Upper lobe of left lung (tissue), 6 donors: ENCODE measurements around the gene SND1. TPM values are rescaled to one million over a fixed set of nuclear protein-coding genes. Genes with fewer than 3 reads are reported as not detected.

Experiments used
- ATAC-seq, 2 donors: fragments of 200-7000 bp; cut with Tn5 transposase; one replicate each; pipeline ENCODE4 v1.9.1; 2022; ENCODE audit warnings: mild to moderate bottlenecking in 2 of 2, moderate library complexity in 2 of 2; ENCODE audit not compliant: low FRiP score in 2 of 2
- DNase-seq, 2 donors: peaks; one replicate each; pipeline ENCODE4 v3.0.0-alpha.2; 2019 to 2020
- H3K27ac ChIP-seq, 4 donors: fragments of 200-600 bp; sonication (generic); one replicate each; pipeline ENCODE4 v1.5.1; 2016 to 2019
- H3K27me3 ChIP-seq, 4 donors: fragments of 200-600 bp; sonication (generic); one replicate each; pipeline ENCODE4 v1.5.1; 2017 to 2019
- H3K36me3 ChIP-seq, 4 donors: fragments of 200-600 bp; sonication (generic); one replicate each; pipeline ENCODE4 v1.5.1; 2016 to 2019
- H3K4me1 ChIP-seq, 4 donors: fragments of 200-600 bp; sonication (generic); one replicate each; pipeline ENCODE4 v1.5.1; 2018 to 2019
- H3K4me3 ChIP-seq, 4 donors: fragments of 200-600 bp; sonication (generic); one replicate each; pipeline ENCODE4 v1.5.1; 2017 to 2019; ENCODE audit warnings: mild to moderate bottlenecking in 2 of 4, moderate library complexity in 1 of 4
- H3K9me3 ChIP-seq, 4 donors: fragments of 200-600 bp; sonication (generic); one replicate each; pipeline ENCODE4 v1.5.1; 2018 to 2019
- EP300 ChIP-seq, 4 donors: sonication (generic); formaldehyde crosslinking; IDR thresholded peaks; one replicate each; pipeline ENCODE4 v1.5.1; 2017; ENCODE audit warnings: antibody characterized with exemption in 4 of 4, control low read depth in 2 of 4
- POLR2A ChIP-seq, 4 donors: fragments of 450-650 bp; IDR thresholded peaks; one replicate each; pipeline ENCODE4 v1.5.1; 2016 to 2017; ENCODE audit warnings: antibody characterized with exemption in 4 of 4, mild to moderate bottlenecking in 2 of 4
- POLR2AphosphoS5 ChIP-seq, 2 donors: sonication (generic); formaldehyde crosslinking; IDR thresholded peaks; one replicate each; pipeline ENCODE4 v1.5.1; 2017; ENCODE audit warnings: antibody characterized with exemption in 2 of 2
- WGBS, 2 donors: methylation state at CpG; one replicate each; pipeline ENCODE4 v1.1.5; 2017 to 2018; 5-methylcytosine and 5-hydroxymethylcytosine counted together
- total RNA-seq, 6 donors: library from RNA; depleted of rRNA in 4 of 6; stranded (reverse); fragments of >200 nt in 4 of 6; gene quantifications; one replicate each; pipeline versions ENCODE4 v1.1.0 to v1.2.1, GENCODE V29; 2016 to 2021
- TF ChIP-seq, protein P1 (sequence below), 6 experiments: fragments of 450-650 bp in 4 of 6; fragments of 200-600 bp in 2 of 6; sonication (generic) in 2 of 6; IDR thresholded peaks; one replicate each; pipeline ENCODE4 v1.5.1; 2016 to 2019; ENCODE audit warnings: antibody characterized with exemption in 6 of 6
- donor health status: DM: no; HTN: no; CAD: no; lungs with moderate emphysema.
- donor health status: DM: no; HTN: yes; CAD: no; lungs with severe emphysema.

SND1 gene
- total RNA-seq, 6 donors from 2014 or later: 107 to 167 (median 121) TPM

- no peak for ATAC-seq
- no peak for DNase-seq
- TF ChIP-seq, protein P1, sequence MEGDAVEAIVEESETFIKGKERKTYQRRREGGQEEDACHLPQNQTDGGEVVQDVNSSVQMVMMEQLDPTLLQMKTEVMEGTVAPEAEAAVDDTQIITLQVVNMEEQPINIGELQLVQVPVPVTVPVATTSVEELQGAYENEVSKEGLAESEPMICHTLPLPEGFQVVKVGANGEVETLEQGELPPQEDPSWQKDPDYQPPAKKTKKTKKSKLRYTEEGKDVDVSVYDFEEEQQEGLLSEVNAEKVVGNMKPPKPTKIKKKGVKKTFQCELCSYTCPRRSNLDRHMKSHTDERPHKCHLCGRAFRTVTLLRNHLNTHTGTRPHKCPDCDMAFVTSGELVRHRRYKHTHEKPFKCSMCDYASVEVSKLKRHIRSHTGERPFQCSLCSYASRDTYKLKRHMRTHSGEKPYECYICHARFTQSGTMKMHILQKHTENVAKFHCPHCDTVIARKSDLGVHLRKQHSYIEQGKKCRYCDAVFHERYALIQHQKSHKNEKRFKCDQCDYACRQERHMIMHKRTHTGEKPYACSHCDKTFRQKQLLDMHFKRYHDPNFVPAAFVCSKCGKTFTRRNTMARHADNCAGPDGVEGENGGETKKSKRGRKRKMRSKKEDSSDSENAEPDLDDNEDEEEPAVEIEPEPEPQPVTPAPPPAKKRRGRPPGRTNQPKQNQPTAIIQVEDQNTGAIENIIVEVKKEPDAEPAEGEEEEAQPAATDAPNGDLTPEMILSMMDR (IDR thresholded peaks at IDR 0.05): no peak
- TF ChIP-seq POLR2A (IDR thresholded peaks at IDR 0.05): no peak
- no peak for TF ChIP-seq EP300 (IDR thresholded peaks at IDR 0.05)
- no peak for TF ChIP-seq POLR2AphosphoS5 (IDR thresholded peaks at IDR 0.05)
- no peak overlapping the region for H3K4me3 ChIP-seq
- H3K27ac ChIP-seq: no peak overlapping the region
- no peaks in the 10 kb centered on the region for H3K9me3 ChIP-seq
- H3K36me3 ChIP-seq: no peaks in the 10 kb centered on the region
- H3K4me1 ChIP-seq: no peaks in the 10 kb centered on the region
- no peaks in the 10 kb centered on the region for H3K27me3 ChIP-seq
- WGBS, 2 donors: 95 to 96% methylated on average over 6 of the region's 6 CpGs
These were observed 106.9 kb downstream of the SND1 start for GRCh38 chr7:127758845-127759244.

DNA sequence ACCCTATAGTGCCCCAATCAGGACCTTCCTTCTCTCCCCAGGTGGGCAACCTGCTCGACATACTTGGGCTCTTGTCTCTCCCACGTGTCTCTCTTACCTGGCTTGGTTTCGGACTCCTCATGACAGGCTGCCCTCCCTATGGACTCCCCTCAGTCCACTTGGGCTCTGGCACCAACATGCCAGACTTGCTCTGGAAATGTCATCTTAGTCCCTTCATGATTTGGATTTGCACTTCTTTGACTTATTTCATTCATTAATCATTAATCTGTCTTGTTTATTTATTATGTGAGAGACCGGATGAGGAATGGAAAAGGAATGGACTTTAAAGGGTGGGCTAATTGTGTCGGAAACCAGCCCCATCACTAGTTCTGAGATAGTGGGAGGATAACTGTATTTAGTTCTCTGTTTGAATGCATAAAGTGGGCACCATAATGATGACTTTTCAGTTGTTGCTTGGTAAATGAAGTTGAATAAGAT, 108.0 kb downstream of the SND1 start:
- DNase-seq (no peak), ATAC-seq (no peak)
- Histone ChIP-seq H3K9me3 (no peaks in the 10 kb centered on the region), H3K4me1 (no peaks in the 10 kb centered on the region), H3K4me3 (no peak overlapping the region), H3K27me3 (no peaks in the 10 kb centered on the region), H3K36me3 (no peaks in the 10 kb centered on the region), H3K27ac (no peak overlapping the region)
- TF ChIP-seq POLR2A (IDR thresholded peaks at IDR 0.05) (no peak), POLR2AphosphoS5 (IDR thresholded peaks at IDR 0.05) (no peak), EP300 (IDR thresholded peaks at IDR 0.05) (no peak)
- TF ChIP-seq, protein P1 (IDR thresholded peaks at IDR 0.05): no peak
- WGBS, 2 donors: 85 to 86% methylated on average over 5 of the region's 5 CpGs

DNA sequence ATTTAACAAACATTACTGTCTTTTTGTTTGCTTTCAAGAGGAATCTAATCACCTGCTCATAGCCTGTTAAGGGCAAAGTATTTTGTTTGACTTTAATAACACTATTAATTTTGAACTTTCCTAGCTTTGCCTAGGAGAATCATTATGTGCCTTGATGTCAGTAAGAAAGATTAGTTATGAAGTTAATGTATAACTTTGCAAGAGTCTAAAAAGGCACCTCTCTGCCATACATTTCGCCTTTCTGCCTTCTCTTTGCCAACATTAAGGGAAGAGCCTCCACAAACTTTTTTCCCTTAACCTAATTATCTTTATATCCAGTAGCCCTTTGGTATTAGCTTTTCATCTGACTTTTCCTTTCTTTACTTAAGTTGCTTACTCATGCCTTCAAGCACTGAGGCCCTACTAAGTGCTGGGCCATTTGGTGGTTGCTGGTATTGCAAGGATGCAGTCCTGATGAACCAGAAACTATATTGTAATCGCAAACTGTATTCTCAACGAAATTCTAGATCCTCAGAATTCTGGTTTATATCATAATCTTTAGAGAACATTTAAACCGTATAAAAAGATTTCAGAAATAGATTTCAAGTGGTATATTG, 108.5 kb downstream of the SND1 start:
- Histone ChIP-seq H3K27me3 (no peaks in the 10 kb centered on the region), H3K4me1 (no peaks in the 10 kb centered on the region), H3K9me3 (no peaks in the 10 kb centered on the region), H3K36me3 (no peaks in the 10 kb centered on the region), H3K4me3 (no peak overlapping the region), H3K27ac (no peak overlapping the region)
- TF ChIP-seq POLR2AphosphoS5 (IDR thresholded peaks at IDR 0.05) (no peak), EP300 (IDR thresholded peaks at IDR 0.05) (no peak), POLR2A (IDR thresholded peaks at IDR 0.05) (no peak)
- TF ChIP-seq, protein P1 (IDR thresholded peaks at IDR 0.05): no peak
- no peak for ATAC-seq
- 93 to 96% methylated on average over 4 of the region's 4 CpGs for WGBS, 2 donors
- no peak for DNase-seq

- TF ChIP-seq POLR2AphosphoS5 (IDR thresholded peaks at IDR 0.05): no peak
- no peak for TF ChIP-seq POLR2A (IDR thresholded peaks at IDR 0.05)
- no peak for TF ChIP-seq EP300 (IDR thresholded peaks at IDR 0.05)
- TF ChIP-seq, protein P1 (IDR thresholded peaks at IDR 0.05): no peak
- no peaks in the 10 kb centered on the region for H3K27me3 ChIP-seq
- no peak overlapping the region for H3K27ac ChIP-seq
- no peaks in the 10 kb centered on the region for H3K4me1 ChIP-seq
- 83 to 91% methylated on average over 2 of the region's 2 CpGs for WGBS, 2 donors
- H3K36me3 ChIP-seq: no peaks in the 10 kb centered on the region
- no peak overlapping the region for H3K4me3 ChIP-seq
- no peak for DNase-seq
- ATAC-seq: no peak
- no peaks in the 10 kb centered on the region for H3K9me3 ChIP-seq
These were observed 109.2 kb downstream of the SND1 start for GRCh38 chr7:127761196-127761595.

DNA sequence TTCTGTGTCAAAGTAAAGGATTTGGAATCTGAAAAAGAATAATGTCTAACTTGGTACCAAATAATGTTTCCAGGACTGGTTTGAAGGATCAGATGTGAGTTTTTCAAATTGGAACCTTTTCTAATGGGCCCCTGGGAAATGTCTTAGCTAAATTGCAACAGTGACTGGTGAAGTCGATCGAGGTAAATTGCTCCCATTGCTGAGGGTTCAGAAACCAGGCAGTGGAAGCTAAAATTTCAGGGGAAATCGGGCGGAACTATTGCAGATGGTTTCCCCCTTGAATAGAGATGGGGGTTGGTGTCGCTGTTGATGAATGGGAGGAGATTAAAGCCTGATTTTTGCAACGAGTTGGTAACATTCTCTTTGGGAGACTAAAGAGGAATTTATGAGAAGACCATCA, 112.7 kb downstream of the SND1 start:
- 74 to 92% methylated on average over 6 of the region's 6 CpGs for WGBS, 2 donors
- ATAC-seq: no peak
- H3K4me3 ChIP-seq: no peak overlapping the region
- H3K27me3 ChIP-seq: no peaks in the 10 kb centered on the region
- peaks cover 0 to 6% (median 2%) of the 10 kb centered on the region in 4 donors for H3K4me1 ChIP-seq
- H3K27ac ChIP-seq: no peak overlapping the region
- H3K9me3 ChIP-seq: no peaks in the 10 kb centered on the region
- TF ChIP-seq POLR2AphosphoS5 (IDR thresholded peaks at IDR 0.05) (no peak), POLR2A (IDR thresholded peaks at IDR 0.05) (no peak), EP300 (IDR thresholded peaks at IDR 0.05) (no peak)
- TF ChIP-seq, protein P1 (IDR thresholded peaks at IDR 0.05): no peak
- H3K36me3 ChIP-seq: no peaks in the 10 kb centered on the region
- DNase-seq: no peak
